ENCODE measurements around the gene ARGFX. TPM values are rescaled to one million over a fixed set of nuclear protein-coding genes. Genes with fewer than 3 reads are reported as not detected.

The ARGFX gene
- total and polyA plus RNA-seq, 2 experiments from 2014 or later: not detected

GRCh38 chr3:121552379-121552778 lies 15.4 kb upstream of the ARGFX start:
- H3K79me2 ChIP-seq (replicated peaks; ENCODE audit: insufficient read depth): no peaks in the 10 kb centered on the region
- H2AFZ ChIP-seq: peak overlapping the region; percentile 53
- peaks cover 5% of the 10 kb centered on the region; the same call in 1 of the 2 replicates for H3K4me1 ChIP-seq (ENCODE audit: insufficient read depth)
- Mint-ChIP-seq H3K27me3 (ENCODE audit: insufficient read depth, low read depth, poor library complexity) (peaks cover 4% of the 10 kb centered on the region), H3K4me3 (no peak overlapping the region), H3K27ac (no peak overlapping the region), H3K9me3 (peaks cover 13% of the 10 kb centered on the region; the same call in 2 of the 3 replicates), H3K36me3 (ENCODE audit: low read depth) (peaks cover 9% of the 10 kb centered on the region; the same call in 2 of the 3 replicates), H3K4me1 (peaks cover 13% of the 10 kb centered on the region; the same call in 2 of the 3 replicates)
- no peaks in the 10 kb centered on the region for H3F3A ChIP-seq (replicated peaks; ENCODE audit: low read depth)
- ATAC-seq (no peak), DNase-seq (ENCODE audit: low spot score) (no peak)
- no peaks in the 10 kb centered on the region for H4K20me1 ChIP-seq (replicated peaks; ENCODE audit: insufficient read depth)
- no peak overlapping the region for H3K4me3 ChIP-seq
- H3K36me3 ChIP-seq (ENCODE audit: insufficient read depth): no peaks in the 10 kb centered on the region
- no peak overlapping the region for H3K4me2 ChIP-seq
- TF ChIP-seq REST (IDR thresholded peaks at IDR 0.05; ENCODE audit: unreplicated experiment) (no peak), CREB1 (CRISPR knock-in tag; IDR thresholded peaks at IDR 0.05; ENCODE audit: low read depth) (no peak), NANOG (IDR thresholded peaks at IDR 0.05; ENCODE audit: borderline replicate concordance) (no peak), JUNB (IDR thresholded peaks at IDR 0.05; ENCODE audit: unreplicated experiment) (no peak), POLR2AphosphoS5 (IDR thresholded peaks at IDR 0.05; ENCODE audit: low read depth) (no peak), STAT1 (IDR thresholded peaks at IDR 0.05; ENCODE audit: unreplicated experiment) (no peak)
- TF ChIP-seq, protein P1, sequence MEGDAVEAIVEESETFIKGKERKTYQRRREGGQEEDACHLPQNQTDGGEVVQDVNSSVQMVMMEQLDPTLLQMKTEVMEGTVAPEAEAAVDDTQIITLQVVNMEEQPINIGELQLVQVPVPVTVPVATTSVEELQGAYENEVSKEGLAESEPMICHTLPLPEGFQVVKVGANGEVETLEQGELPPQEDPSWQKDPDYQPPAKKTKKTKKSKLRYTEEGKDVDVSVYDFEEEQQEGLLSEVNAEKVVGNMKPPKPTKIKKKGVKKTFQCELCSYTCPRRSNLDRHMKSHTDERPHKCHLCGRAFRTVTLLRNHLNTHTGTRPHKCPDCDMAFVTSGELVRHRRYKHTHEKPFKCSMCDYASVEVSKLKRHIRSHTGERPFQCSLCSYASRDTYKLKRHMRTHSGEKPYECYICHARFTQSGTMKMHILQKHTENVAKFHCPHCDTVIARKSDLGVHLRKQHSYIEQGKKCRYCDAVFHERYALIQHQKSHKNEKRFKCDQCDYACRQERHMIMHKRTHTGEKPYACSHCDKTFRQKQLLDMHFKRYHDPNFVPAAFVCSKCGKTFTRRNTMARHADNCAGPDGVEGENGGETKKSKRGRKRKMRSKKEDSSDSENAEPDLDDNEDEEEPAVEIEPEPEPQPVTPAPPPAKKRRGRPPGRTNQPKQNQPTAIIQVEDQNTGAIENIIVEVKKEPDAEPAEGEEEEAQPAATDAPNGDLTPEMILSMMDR (conservative IDR thresholded peaks at IDR 0.05; ENCODE audit: low read depth in 2 of 2): no peak
- TF ChIP-seq, protein P2, sequence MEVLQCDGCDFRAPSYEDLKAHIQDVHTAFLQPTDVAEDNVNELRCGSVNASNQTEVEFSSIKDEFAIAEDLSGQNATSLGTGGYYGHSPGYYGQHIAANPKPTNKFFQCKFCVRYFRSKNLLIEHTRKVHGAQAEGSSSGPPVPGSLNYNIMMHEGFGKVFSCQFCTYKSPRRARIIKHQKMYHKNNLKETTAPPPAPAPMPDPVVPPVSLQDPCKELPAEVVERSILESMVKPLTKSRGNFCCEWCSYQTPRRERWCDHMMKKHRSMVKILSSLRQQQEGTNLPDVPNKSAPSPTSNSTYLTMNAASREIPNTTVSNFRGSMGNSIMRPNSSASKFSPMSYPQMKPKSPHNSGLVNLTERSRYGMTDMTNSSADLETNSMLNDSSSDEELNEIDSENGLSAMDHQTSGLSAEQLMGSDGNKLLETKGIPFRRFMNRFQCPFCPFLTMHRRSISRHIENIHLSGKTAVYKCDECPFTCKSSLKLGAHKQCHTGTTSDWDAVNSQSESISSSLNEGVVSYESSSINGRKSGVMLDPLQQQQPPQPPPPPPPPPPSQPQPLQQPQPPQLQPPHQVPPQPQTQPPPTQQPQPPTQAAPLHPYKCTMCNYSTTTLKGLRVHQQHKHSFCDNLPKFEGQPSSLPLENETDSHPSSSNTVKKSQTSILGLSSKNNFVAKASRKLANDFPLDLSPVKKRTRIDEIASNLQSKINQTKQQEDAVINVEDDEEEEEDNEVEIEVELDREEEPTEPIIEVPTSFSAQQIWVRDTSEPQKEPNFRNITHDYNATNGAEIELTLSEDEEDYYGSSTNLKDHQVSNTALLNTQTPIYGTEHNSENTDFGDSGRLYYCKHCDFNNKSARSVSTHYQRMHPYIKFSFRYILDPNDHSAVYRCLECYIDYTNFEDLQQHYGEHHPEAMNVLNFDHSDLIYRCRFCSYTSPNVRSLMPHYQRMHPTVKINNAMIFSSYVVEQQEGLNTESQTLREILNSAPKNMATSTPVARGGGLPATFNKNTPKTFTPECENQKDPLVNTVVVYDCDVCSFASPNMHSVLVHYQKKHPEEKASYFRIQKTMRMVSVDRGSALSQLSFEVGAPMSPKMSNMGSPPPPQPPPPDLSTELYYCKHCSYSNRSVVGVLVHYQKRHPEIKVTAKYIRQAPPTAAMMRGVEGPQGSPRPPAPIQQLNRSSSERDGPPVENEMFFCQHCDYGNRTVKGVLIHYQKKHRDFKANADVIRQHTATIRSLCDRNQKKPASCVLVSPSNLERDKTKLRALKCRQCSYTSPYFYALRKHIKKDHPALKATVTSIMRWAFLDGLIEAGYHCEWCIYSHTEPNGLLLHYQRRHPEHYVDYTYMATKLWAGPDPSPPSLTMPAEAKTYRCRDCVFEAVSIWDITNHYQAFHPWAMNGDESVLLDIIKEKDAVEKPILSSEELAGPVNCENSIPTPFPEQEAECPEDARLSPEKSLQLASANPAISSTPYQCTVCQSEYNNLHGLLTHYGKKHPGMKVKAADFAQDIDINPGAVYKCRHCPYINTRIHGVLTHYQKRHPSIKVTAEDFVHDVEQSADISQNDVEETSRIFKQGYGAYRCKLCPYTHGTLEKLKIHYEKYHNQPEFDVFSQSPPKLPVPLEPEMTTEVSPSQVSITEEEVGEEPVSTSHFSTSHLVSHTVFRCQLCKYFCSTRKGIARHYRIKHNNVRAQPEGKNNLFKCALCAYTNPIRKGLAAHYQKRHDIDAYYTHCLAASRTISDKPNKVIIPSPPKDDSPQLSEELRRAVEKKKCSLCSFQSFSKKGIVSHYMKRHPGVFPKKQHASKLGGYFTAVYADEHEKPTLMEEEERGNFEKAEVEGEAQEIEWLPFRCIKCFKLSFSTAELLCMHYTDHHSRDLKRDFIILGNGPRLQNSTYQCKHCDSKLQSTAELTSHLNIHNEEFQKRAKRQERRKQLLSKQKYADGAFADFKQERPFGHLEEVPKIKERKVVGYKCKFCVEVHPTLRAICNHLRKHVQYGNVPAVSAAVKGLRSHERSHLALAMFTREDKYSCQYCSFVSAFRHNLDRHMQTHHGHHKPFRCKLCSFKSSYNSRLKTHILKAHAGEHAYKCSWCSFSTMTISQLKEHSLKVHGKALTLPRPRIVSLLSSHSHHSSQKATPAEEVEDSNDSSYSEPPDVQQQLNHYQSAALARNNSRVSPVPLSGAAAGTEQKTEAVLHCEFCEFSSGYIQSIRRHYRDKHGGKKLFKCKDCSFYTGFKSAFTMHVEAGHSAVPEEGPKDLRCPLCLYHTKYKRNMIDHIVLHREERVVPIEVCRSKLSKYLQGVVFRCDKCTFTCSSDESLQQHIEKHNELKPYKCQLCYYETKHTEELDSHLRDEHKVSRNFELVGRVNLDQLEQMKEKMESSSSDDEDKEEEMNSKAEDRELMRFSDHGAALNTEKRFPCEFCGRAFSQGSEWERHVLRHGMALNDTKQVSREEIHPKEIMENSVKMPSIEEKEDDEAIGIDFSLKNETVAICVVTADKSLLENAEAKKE (CRISPR knock-in tag; IDR thresholded peaks at IDR 0.05): no peak
- no peaks in the 10 kb centered on the region for H3K9me2 ChIP-seq (ENCODE audit: insufficient read depth)
- H3K27me3 ChIP-seq (ENCODE audit: insufficient read depth): no peaks in the 10 kb centered on the region
- H3K27ac ChIP-seq (ENCODE audit: low read depth): no peak overlapping the region
